ENCODE data around the gene NT5DC1. TPM values are rescaled to one million over a fixed set of nuclear protein-coding genes. Genes with fewer than 3 reads are reported as not detected.

The NT5DC1 gene
- total RNA-seq, 1 experiment from 2014 or later: 63.7 TPM

DNA sequence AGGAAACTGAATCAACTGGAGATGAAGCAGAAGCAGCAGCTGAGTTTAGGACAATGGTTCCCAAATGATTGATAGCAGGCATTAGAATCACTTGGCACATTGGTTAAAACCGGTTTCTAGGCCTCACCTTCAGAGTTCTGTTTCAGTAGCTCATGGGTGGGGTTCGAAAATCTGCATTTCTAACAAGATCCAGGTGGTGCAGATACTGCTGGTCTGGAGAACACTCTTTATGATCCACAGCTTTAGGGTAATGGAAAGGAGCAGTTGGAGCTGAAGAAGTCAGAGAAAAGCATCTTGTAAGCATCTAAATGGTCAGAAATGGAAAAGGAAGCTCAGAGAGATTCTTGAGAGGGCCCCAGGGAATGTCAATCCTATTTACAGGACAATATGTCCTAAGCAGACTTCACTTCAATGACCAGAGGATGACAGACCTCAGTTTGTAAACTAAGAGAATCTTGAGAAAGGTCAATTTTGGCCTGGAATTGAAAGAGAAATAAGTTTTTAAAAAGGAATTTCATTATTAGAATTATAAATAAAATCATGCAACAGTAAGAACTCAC, 170.6 kb downstream of the NT5DC1 start:
- POLR2A ChIA-PET: interaction anchor here (1.2 kb wide), 1 partner anchor 17 kb away, joined by 3 read pairs; the partner anchor contains the start of gene TSPYL4
- H3K4me2 ChIP-seq (ENCODE audit: low read length): no peak overlapping the region
- ATAC-seq (no peak), DNase-seq (ENCODE audit: low read depth, low spot score) (no peak)
- no peaks in the 10 kb centered on the region for H4K20me1 ChIP-seq (ENCODE audit: insufficient read depth)
- H2AFZ ChIP-seq (ENCODE audit: low read depth, low read length, poor library complexity, severe bottlenecking): no peak overlapping the region
- no TSS peak for BruUV-seq (replicated peaks)
- H3K9me3 ChIP-seq (ENCODE audit: control insufficient read depth in 1 of 2, insufficient read depth in 1 of 2, low read depth in 1 of 2, low read length in 2 of 2): no peaks in the 10 kb centered on the region
- RAD21 ChIA-PET (ENCODE audit: low non-redundant PET in 1 of 2, low total read pairs in 2 of 2, uncharacterized antibody in 2 of 2, unreplicated experiment in 2 of 2): no interaction called here
- CTCF ChIA-PET: interaction anchor here (3.3 kb wide), 1 partner anchor 17 kb away, joined by 20 read pairs; no protein-coding TSS in a partner anchor
- TF ChIP-seq, protein P1, sequence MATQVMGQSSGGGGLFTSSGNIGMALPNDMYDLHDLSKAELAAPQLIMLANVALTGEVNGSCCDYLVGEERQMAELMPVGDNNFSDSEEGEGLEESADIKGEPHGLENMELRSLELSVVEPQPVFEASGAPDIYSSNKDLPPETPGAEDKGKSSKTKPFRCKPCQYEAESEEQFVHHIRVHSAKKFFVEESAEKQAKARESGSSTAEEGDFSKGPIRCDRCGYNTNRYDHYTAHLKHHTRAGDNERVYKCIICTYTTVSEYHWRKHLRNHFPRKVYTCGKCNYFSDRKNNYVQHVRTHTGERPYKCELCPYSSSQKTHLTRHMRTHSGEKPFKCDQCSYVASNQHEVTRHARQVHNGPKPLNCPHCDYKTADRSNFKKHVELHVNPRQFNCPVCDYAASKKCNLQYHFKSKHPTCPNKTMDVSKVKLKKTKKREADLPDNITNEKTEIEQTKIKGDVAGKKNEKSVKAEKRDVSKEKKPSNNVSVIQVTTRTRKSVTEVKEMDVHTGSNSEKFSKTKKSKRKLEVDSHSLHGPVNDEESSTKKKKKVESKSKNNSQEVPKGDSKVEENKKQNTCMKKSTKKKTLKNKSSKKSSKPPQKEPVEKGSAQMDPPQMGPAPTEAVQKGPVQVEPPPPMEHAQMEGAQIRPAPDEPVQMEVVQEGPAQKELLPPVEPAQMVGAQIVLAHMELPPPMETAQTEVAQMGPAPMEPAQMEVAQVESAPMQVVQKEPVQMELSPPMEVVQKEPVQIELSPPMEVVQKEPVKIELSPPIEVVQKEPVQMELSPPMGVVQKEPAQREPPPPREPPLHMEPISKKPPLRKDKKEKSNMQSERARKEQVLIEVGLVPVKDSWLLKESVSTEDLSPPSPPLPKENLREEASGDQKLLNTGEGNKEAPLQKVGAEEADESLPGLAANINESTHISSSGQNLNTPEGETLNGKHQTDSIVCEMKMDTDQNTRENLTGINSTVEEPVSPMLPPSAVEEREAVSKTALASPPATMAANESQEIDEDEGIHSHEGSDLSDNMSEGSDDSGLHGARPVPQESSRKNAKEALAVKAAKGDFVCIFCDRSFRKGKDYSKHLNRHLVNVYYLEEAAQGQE (IDR thresholded peaks at IDR 0.05; ENCODE audit: low read depth): no peak
- TF ChIP-seq, protein P2, sequence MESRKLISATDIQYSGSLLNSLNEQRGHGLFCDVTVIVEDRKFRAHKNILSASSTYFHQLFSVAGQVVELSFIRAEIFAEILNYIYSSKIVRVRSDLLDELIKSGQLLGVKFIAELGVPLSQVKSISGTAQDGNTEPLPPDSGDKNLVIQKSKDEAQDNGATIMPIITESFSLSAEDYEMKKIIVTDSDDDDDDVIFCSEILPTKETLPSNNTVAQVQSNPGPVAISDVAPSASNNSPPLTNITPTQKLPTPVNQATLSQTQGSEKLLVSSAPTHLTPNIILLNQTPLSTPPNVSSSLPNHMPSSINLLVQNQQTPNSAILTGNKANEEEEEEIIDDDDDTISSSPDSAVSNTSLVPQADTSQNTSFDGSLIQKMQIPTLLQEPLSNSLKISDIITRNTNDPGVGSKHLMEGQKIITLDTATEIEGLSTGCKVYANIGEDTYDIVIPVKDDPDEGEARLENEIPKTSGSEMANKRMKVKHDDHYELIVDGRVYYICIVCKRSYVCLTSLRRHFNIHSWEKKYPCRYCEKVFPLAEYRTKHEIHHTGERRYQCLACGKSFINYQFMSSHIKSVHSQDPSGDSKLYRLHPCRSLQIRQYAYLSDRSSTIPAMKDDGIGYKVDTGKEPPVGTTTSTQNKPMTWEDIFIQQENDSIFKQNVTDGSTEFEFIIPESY (IDR thresholded peaks at IDR 0.05; ENCODE audit: extremely low read depth, insufficient replicate concordance, low read length): no peak
- no peak for TF ChIP-seq ZNF274 (IDR thresholded peaks at IDR 0.05; ENCODE audit: low read depth, low read length)
- no peak for TF ChIP-seq EZH2phosphoT487 (IDR thresholded peaks at IDR 0.05; ENCODE audit: borderline replicate concordance)
- no peak for TF ChIP-seq CBX3 (IDR thresholded peaks at IDR 0.05; ENCODE audit: low read depth)
- no peak for TF ChIP-seq ZFX (IDR thresholded peaks at IDR 0.05)
- TF ChIP-seq SP1 (IDR thresholded peaks at IDR 0.05; ENCODE audit: low read depth): no peak
- no peaks in the 10 kb centered on the region for H3K4me1 ChIP-seq (ENCODE audit: control insufficient read depth in 1 of 2, insufficient read depth in 2 of 2, low read length in 2 of 2)
- H3K9ac ChIP-seq (ENCODE audit: low read length): no peak overlapping the region
- H3K9me2 ChIP-seq (ENCODE audit: insufficient read depth): no peaks in the 10 kb centered on the region
- H3K4me3 ChIP-seq (replicated peaks in 1 of 2; ENCODE audit: low read depth in 1 of 2, low read length in 2 of 2): no peak overlapping the region
- no peak overlapping the region for H3K27ac ChIP-seq (ENCODE audit: low read depth, low read length)
- intact Hi-C loops (cut with micrococcal nuclease): no loop called here
- H3K27me3 ChIP-seq (ENCODE audit: insufficient read depth, low read length): no peaks in the 10 kb centered on the region
- H3K79me2 ChIP-seq (ENCODE audit: insufficient read depth, low read length): peaks cover 10% of the 10 kb centered on the region
- H3K36me3 ChIP-seq (ENCODE audit: control insufficient read depth in 1 of 2, insufficient read depth in 2 of 2, low read length in 2 of 2): 0 out of 4 replicates have a peak, but pooled peaks cover 0 to 2% of the 10 kb centered on the region in 2 experiments
